T-helper 9 cell (primary cell): ENCODE data around the gene SMOC1.

Experiments
- DNase-seq: peaks from one replicate; pipeline ENCODE4 v3.0.0-alpha.2; 2020

The SMOC1 gene

GRCh38 chr14:70047598-70048312 is 168.5 kb downstream of the SMOC1 start:
- no peak for DNase-seq

GRCh38 chr14:70048313-70048654 is 169.1 kb downstream of the SMOC1 start:
- DNase-seq = no peak

GRCh38 chr14:70049605-70050004 is 170.4 kb downstream of the SMOC1 start:
- DNase-seq = no peak

GRCh38 chr14:70050136-70050535 is 170.9 kb downstream of the SMOC1 start:
- DNase-seq = no peak

- DNase-seq = no peak
Observed at GRCh38 chr14:70052990-70053389, 173.8 kb downstream of the SMOC1 start.

- no peak for DNase-seq
Observed at GRCh38 chr14:70057519-70058136, 178.4 kb downstream of the SMOC1 start.

- no peak for DNase-seq
Observed at GRCh38 chr14:70059545-70059944, 180.3 kb downstream of the SMOC1 start.

GRCh38 chr14:70061108-70061507 is 181.9 kb downstream of the SMOC1 start:
- DNase-seq = no peak

GRCh38 chr14:70064136-70064865 is 185.1 kb downstream of the SMOC1 start:
- no peak for DNase-seq

GRCh38 chr14:70067810-70068209 is 188.6 kb downstream of the SMOC1 start:
- DNase-seq = no peak

GRCh38 chr14:70069186-70069585 is 190.0 kb downstream of the SMOC1 start:
- DNase-seq = no peak

- peak; percentile 5 for DNase-seq
Observed at GRCh38 chr14:70073924-70074566, 194.8 kb downstream of the SMOC1 start.

GRCh38 chr14:70077005-70077404 is 197.8 kb downstream of the SMOC1 start:
- no peak for DNase-seq

GRCh38 chr14:70077720-70078119 is 198.5 kb downstream of the SMOC1 start:
- no peak for DNase-seq

- no peak for DNase-seq
Observed at GRCh38 chr14:70078329-70078728, 199.1 kb downstream of the SMOC1 start.

GRCh38 chr14:70080076-70080475 is 200.9 kb downstream of the SMOC1 start:
- DNase-seq = no peak
